Measurements from ENCODE around the gene ABAT.

DNA sequence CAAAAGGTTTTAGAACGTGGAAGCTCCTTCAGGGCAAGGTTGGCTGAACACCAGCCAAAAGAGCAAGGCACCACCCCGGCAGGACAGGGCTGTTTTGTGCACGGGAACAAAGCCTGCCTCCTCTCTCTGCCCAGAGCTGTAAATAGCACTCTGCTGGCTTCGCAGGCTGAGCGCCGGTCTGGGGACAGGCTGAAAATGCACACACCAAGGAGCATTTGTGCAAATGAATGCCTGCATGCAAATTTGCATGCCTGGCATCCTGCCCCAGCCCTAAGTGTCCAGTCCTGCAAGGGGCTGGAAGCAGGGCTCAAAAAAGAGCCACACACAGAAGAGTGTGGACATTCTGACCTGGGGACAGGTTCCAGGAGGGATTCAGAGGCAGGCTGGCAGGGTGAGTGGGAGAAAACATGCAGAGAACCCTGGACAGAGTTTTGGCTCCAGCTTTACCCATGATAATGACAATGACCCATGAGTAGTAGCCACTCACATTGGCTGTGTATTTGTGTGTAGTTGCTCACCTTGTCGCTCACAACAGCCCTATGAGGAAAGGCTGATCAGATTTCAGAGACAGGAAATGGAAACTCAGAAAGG, 11.7 kb downstream of the ABAT start:
- TF ChIP-seq, protein P1, sequence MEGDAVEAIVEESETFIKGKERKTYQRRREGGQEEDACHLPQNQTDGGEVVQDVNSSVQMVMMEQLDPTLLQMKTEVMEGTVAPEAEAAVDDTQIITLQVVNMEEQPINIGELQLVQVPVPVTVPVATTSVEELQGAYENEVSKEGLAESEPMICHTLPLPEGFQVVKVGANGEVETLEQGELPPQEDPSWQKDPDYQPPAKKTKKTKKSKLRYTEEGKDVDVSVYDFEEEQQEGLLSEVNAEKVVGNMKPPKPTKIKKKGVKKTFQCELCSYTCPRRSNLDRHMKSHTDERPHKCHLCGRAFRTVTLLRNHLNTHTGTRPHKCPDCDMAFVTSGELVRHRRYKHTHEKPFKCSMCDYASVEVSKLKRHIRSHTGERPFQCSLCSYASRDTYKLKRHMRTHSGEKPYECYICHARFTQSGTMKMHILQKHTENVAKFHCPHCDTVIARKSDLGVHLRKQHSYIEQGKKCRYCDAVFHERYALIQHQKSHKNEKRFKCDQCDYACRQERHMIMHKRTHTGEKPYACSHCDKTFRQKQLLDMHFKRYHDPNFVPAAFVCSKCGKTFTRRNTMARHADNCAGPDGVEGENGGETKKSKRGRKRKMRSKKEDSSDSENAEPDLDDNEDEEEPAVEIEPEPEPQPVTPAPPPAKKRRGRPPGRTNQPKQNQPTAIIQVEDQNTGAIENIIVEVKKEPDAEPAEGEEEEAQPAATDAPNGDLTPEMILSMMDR (IDR thresholded peaks at IDR 0.05): no peak
- no peak for TF ChIP-seq EP300 (IDR thresholded peaks at IDR 0.05)

All from ovary (tissue), 3 donors.